SU-DHL-6 (cell line): ENCODE results near the gene SUPT3H.

Experiments
- CTCF ChIP-seq: fragments of 200-600 bp; sonication (generic); IDR thresholded peaks from one replicate; pipeline ENCODE4 v1.5.1; 2017; ENCODE audit warnings: antibody characterized with exemption, mild to moderate bottlenecking, low read length, moderate library complexity; ENCODE audit not compliant: insufficient read depth, poor library complexity, severe bottlenecking
- EZH2phosphoT487 ChIP-seq: fragments of 200-600 bp; sonication (generic), shearing (Covaris generic); conservative IDR thresholded peaks from 2 replicates; pipeline ENCODE4 v1.6.1; 2018; ENCODE audit warnings: mild to moderate bottlenecking, antibody characterized with exemption, low read length, moderate library complexity, mixed read lengths

DNA sequence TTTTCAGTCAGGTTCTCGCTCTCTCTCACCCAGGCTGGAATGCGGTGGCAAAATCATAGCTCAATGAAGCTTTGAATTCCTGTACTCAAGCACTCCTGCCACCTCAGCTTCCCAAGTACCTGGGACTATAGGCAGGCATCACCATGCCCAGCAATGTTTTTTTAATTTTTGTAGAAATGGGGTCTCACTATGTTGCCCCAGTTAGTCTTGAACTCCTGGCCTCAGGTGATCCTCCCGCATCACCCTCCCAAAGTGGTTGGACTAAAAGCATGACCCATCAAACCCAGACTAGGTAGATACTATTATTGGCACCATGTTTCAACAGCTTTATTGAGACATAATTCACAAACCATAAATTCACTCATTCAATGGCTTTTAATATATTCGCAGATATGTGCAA lies 122.3 kb downstream of the SUPT3H start:
- TF ChIP-seq CTCF (no peak), EZH2phosphoT487 (no peak)
